Astrocyte of the cerebellum (primary cell): ENCODE results near the gene TMEM145.

ENCODE experiments used
- DNase-seq: peaks from one replicate; pipeline ENCODE4 v3.0.0-alpha.2; 2011; ENCODE audit warnings: low read depth
- H3K4me3 ChIP-seq: 2 replicates; pipeline ENCODE4 v1.5.1; 2011; ENCODE audit warnings: mild to moderate bottlenecking, low read depth, low read length, moderate library complexity
- CTCF ChIP-seq: IDR thresholded peaks from 2 replicates; pipeline ENCODE4 v1.5.1; 2012; ENCODE audit warnings: low read length, low read depth, moderate library complexity, mild to moderate bottlenecking; ENCODE audit errors: missing control alignments
- in situ Hi-C: cut with HindIII; loops from 2 replicates; pipeline ENCODE4 v1.10.0; 2017; ENCODE audit warnings: low sequenced_read_pairs

The TMEM145 gene

GRCh38 chr19:42360787-42361544 is 47.9 kb downstream of the TMEM145 start:
- in situ Hi-C loops = no loop called here
- DNase-seq = no peak
- no peak overlapping the region for H3K4me3 ChIP-seq
- no peak for TF ChIP-seq CTCF

- in situ Hi-C loops = no loop called here
- no peak for TF ChIP-seq CTCF
- DNase-seq = no peak
- no peak overlapping the region for H3K4me3 ChIP-seq
Measured at GRCh38 chr19:42361545-42361910, 48.4 kb downstream of the TMEM145 start.

- no peak overlapping the region for H3K4me3 ChIP-seq
- TF ChIP-seq CTCF = no peak
- in situ Hi-C loops = no loop called here
- DNase-seq = no peak
Measured at GRCh38 chr19:42362342-42362741, 49.2 kb downstream of the TMEM145 start.

GRCh38 chr19:42362891-42363440 is 49.9 kb downstream of the TMEM145 start:
- in situ Hi-C loops = no loop called here
- no peak overlapping the region for H3K4me3 ChIP-seq
- DNase-seq = no peak

GRCh38 chr19:42363614-42364346 is 50.7 kb downstream of the TMEM145 start:
- no peak overlapping the region for H3K4me3 ChIP-seq
- no peak for TF ChIP-seq CTCF
- in situ Hi-C loops = no loop called here
- no peak for DNase-seq

More at GRCh38 chr19:42362891-42363440, 49.9 kb downstream of the TMEM145 start:
- TF ChIP-seq CTCF = no peak

GRCh38 chr19:42366673-42367072 is 53.6 kb downstream of the TMEM145 start:
- in situ Hi-C loops = no loop called here
- DNase-seq = no peak
- H3K4me3 ChIP-seq = no peak overlapping the region
- TF ChIP-seq CTCF = no peak
